Body of pancreas (tissue), 4 donors: ENCODE results near the gene ADRA2C.

ENCODE experiments used
- POLR2A ChIP-seq, 3 donors: fragments of 450-650 bp; IDR thresholded peaks; one replicate each; pipeline ENCODE4 v1.6.1; 2016; ENCODE audit warnings: antibody characterized with exemption in 3 of 3, mild to moderate bottlenecking in 2 of 3
- TF ChIP-seq, protein P1 (sequence below), 7 experiments: fragments of 450-650 bp in 4 of 7; fragments of 200-600 bp in 3 of 7; sonication (generic) in 3 of 7; IDR thresholded peaks; one replicate each; pipeline ENCODE4 v1.5.1; 2016 to 2019; ENCODE audit warnings: antibody characterized with exemption in 7 of 7

DNA sequence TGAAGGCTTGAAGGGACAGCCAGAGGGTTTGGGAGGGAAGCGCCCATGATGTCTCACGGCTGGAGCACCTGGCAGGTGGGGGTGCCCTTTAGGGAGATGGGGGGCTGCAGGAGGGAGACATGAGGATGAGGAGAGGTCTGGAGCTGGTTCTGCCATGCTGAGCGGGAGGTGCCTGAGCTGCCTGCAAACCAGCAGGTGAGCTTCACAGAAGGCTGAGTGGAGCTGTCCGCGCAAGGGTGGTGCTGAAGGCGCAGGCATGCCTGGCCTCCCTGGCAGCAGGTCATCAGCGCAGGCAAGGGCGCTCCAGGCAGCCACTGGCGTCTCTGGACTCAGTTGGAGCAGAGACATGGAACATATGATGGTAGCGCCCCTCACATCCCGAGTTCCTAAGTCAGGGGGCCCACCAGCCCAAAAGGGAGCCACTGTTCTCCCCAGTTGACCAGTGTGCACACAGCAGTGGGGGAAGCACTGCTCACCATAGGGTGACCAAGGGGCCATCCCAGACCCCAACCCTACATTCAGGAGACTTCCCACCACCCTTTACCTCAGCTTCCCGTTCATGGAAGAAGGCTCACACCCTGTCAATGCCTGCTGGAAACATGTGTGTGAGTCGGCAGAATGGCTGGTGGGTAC, 25.8 kb downstream of the ADRA2C start:
- TF ChIP-seq, protein P1, sequence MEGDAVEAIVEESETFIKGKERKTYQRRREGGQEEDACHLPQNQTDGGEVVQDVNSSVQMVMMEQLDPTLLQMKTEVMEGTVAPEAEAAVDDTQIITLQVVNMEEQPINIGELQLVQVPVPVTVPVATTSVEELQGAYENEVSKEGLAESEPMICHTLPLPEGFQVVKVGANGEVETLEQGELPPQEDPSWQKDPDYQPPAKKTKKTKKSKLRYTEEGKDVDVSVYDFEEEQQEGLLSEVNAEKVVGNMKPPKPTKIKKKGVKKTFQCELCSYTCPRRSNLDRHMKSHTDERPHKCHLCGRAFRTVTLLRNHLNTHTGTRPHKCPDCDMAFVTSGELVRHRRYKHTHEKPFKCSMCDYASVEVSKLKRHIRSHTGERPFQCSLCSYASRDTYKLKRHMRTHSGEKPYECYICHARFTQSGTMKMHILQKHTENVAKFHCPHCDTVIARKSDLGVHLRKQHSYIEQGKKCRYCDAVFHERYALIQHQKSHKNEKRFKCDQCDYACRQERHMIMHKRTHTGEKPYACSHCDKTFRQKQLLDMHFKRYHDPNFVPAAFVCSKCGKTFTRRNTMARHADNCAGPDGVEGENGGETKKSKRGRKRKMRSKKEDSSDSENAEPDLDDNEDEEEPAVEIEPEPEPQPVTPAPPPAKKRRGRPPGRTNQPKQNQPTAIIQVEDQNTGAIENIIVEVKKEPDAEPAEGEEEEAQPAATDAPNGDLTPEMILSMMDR (IDR thresholded peaks at IDR 0.05): no peak
- TF ChIP-seq POLR2A (IDR thresholded peaks at IDR 0.05): no peak
